GM23248 (cell line): ENCODE measurements around the gene DOK5. TPM values are rescaled to one million over a fixed set of nuclear protein-coding genes. Genes with fewer than 3 reads are reported as not detected.

Source experiments
- DNase-seq: peaks from one replicate; pipeline ENCODE4 v3.0.0-alpha.2; 2015
- H2AFZ ChIP-seq: fragments of 200-600 bp; sonication (generic); 2 replicates; pipeline ENCODE4 v1.6.1; 2016; ENCODE audit warnings: antibody characterized with exemption
- H3F3A ChIP-seq: fragments of 200-600 bp; sonication (generic); 2 replicates; pipeline ENCODE4 v1.6.1; 2016; ENCODE audit warnings: mild to moderate bottlenecking, antibody characterized with exemption, mixed run types; ENCODE audit not compliant: insufficient read depth
- H3K27ac ChIP-seq: fragments of 200-600 bp; sonication (generic); 2 replicates; pipeline ENCODE4 v1.5.1; 2016; ENCODE audit warnings: mild to moderate bottlenecking
- H3K27me3 ChIP-seq: fragments of 200-600 bp; sonication (generic); replicated peaks from 2 replicates; pipeline ENCODE4 v1.6.1; 2016; ENCODE audit warnings: mild to moderate bottlenecking; ENCODE audit not compliant: insufficient read depth
- H3K36me3 ChIP-seq: fragments of 200-600 bp; sonication (generic); 2 replicates; pipeline ENCODE4 v1.6.1; 2016; ENCODE audit warnings: low read depth, mild to moderate bottlenecking
- H3K4me1 ChIP-seq: fragments of 200-600 bp; sonication (generic); 2 replicates; pipeline ENCODE4 v1.6.1; 2016; ENCODE audit warnings: mild to moderate bottlenecking; ENCODE audit not compliant: insufficient read depth
- H3K4me2 ChIP-seq: fragments of 200-600 bp; sonication (generic); one replicate; pipeline ENCODE4 v1.6.1; 2016; ENCODE audit warnings: mild to moderate bottlenecking; ENCODE audit not compliant: unreplicated experiment
- H3K4me3 ChIP-seq: fragments of 200-600 bp; sonication (generic); 2 replicates; pipeline ENCODE4 v1.5.1; 2016; ENCODE audit warnings: mild to moderate bottlenecking
- H3K79me2 ChIP-seq: fragments of 200-600 bp; sonication (generic); 2 replicates; pipeline ENCODE4 v1.6.1; 2016; ENCODE audit warnings: mild to moderate bottlenecking; ENCODE audit not compliant: insufficient read depth
- H3K9ac ChIP-seq: fragments of 200-600 bp; sonication (generic); 2 replicates; pipeline ENCODE4 v1.6.1; 2016; ENCODE audit warnings: mild to moderate bottlenecking
- H3K9me2 ChIP-seq: fragments of 200-600 bp; sonication (generic); 2 replicates; pipeline ENCODE4 v1.6.1; 2016; ENCODE audit warnings: mixed run types, mild to moderate bottlenecking, moderate library complexity; ENCODE audit not compliant: insufficient read depth
- H3K9me3 ChIP-seq: fragments of 200-600 bp; sonication (generic); one replicate; pipeline ENCODE4 v1.6.1; 2017; ENCODE audit warnings: low read depth
- H4K20me1 ChIP-seq: fragments of 200-600 bp; sonication (generic); 2 replicates; pipeline ENCODE4 v1.6.0; 2016; ENCODE audit not compliant: insufficient read depth
- EZH2 ChIP-seq: fragments of 200-600 bp; sonication (generic); IDR thresholded peaks from 2 replicates; pipeline ENCODE4 v1.6.1; 2018; ENCODE audit warnings: antibody characterized with exemption, mild to moderate bottlenecking; ENCODE audit not compliant: insufficient read depth, poor library complexity, severe bottlenecking
- EZH2phosphoT487 ChIP-seq: fragments of 200-600 bp; sonication (generic); IDR thresholded peaks from 2 replicates; pipeline ENCODE4 v1.6.1; 2018; ENCODE audit warnings: antibody characterized with exemption, moderate library complexity, mild to moderate bottlenecking, low read depth; ENCODE audit not compliant: insufficient read depth
- WGBS, 2 experiments: methylation state at CpG; one replicate each; pipeline ENCODE4 v1.1.6; 2015 to 2017; ENCODE audit warnings: low lambda C conversion rate in 2 of 2, low coverage in 1 of 2; ENCODE audit errors: missing lambda C conversion rate in 2 of 2; 5-methylcytosine and 5-hydroxymethylcytosine counted together
- in situ Hi-C: fragments of 300-500 bp; cut with MboI; formaldehyde crosslinking; loops from 2 replicates; pipeline ENCODE4 v1.15.0; 2020
- polyA plus RNA-seq: library from polyadenylated mRNA; unstranded; fragments of >200 nt; fragmentation: Nextera tagmentation; extraction: Ambion mirVana; gene quantifications from 2 replicates; pipeline ENCODE4 v1.2.1, GENCODE V29; 2016
- total RNA-seq: library from RNA; depleted of rRNA; stranded (reverse); fragments of >200 nt; shearing (Covaris generic); gene quantifications from 2 replicates; pipeline ENCODE4 v1.2.3, GENCODE V29; 2014

Gene DOK5
- total and polyA plus RNA-seq, 2 experiments from 2014 or later: 10.8 to 16.1 TPM

GRCh38 chr20:54611708-54612412 lies 136.5 kb downstream of the DOK5 start:
- Histone ChIP-seq H4K20me1 (no peaks in the 10 kb centered on the region), H3F3A (no peaks in the 10 kb centered on the region), H3K4me1 (no peaks in the 10 kb centered on the region), H3K4me2 (no peak overlapping the region), H3K4me3 (no peak overlapping the region), H3K9me3 (no peaks in the 10 kb centered on the region), H2AFZ (no peak overlapping the region), H3K27me3 (no peaks in the 10 kb centered on the region), H3K36me3 (no peaks in the 10 kb centered on the region), H3K9ac (no peak overlapping the region), H3K27ac (no peak overlapping the region), H3K9me2 (no peaks in the 10 kb centered on the region), H3K79me2 (no peaks in the 10 kb centered on the region)
- in situ Hi-C loops: no loop called here
- DNase-seq: no peak
- TF ChIP-seq EZH2 (no peak), EZH2phosphoT487 (no peak)
- WGBS, 2 experiments: 75 to 80% methylated on average over 10 of the region's 10 CpGs

- H3K9me2 ChIP-seq: no peaks in the 10 kb centered on the region
- no peaks in the 10 kb centered on the region for H3K27me3 ChIP-seq
- TF ChIP-seq EZH2phosphoT487 (no peak), EZH2 (no peak)
- no peaks in the 10 kb centered on the region for H3K9me3 ChIP-seq
- no peak overlapping the region for H3K4me2 ChIP-seq
- H3K9ac ChIP-seq: no peak overlapping the region
- H3K4me1 ChIP-seq: peaks cover 8% of the 10 kb centered on the region
- DNase-seq: no peak
- H3K27ac ChIP-seq: no peak overlapping the region
- WGBS, 2 experiments: 90 to 95% methylated on average over 6 of the region's 6 CpGs
- H3K79me2 ChIP-seq: no peaks in the 10 kb centered on the region
- no peaks in the 10 kb centered on the region for H3K36me3 ChIP-seq
- H3K4me3 ChIP-seq: no peak overlapping the region
- H2AFZ ChIP-seq: no peak overlapping the region
- in situ Hi-C loops: no loop called here
- H3F3A ChIP-seq: no peaks in the 10 kb centered on the region
- no peaks in the 10 kb centered on the region for H4K20me1 ChIP-seq
Measured at GRCh38 chr20:54618412-54618811, 143.0 kb downstream of the DOK5 start.

GRCh38 chr20:54619181-54619580 lies 143.8 kb downstream of the DOK5 start:
- Histone ChIP-seq H3K27me3 (no peaks in the 10 kb centered on the region), H3K27ac (no peak overlapping the region), H3F3A (no peaks in the 10 kb centered on the region), H3K36me3 (no peaks in the 10 kb centered on the region), H4K20me1 (no peaks in the 10 kb centered on the region), H3K9ac (no peak overlapping the region), H2AFZ (no peak overlapping the region), H3K79me2 (no peaks in the 10 kb centered on the region), H3K9me2 (no peaks in the 10 kb centered on the region), H3K9me3 (no peaks in the 10 kb centered on the region), H3K4me1 (peaks cover 8% of the 10 kb centered on the region), H3K4me2 (no peak overlapping the region), H3K4me3 (no peak overlapping the region)
- in situ Hi-C loops: no loop called here
- WGBS, 2 experiments: 77 to 81% methylated on average over 7 of the region's 7 CpGs
- no peak for TF ChIP-seq EZH2
- no peak for TF ChIP-seq EZH2phosphoT487
- no peak for DNase-seq

DNA sequence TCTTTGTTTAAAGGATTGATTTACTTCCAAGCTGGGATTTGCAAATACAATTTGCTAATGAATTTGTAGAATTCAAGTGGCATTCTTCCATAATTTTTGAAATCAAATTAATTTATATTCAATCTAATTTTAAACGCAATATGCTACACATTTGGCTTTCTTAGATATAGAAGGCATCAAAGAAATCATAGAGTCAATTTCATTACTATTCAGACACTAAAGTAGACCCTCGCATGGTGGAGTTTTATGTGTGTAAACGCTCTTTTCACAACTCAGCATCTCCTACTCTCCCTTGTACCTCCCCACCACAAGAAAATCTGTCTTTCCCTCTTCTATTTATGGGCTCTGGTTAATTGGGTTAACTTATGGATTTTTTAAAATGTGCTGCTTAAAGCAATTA lies 144.3 kb downstream of the DOK5 start:
- no peak for DNase-seq
- no peak overlapping the region for H3K9ac ChIP-seq
- peaks cover 8% of the 10 kb centered on the region for H3K4me1 ChIP-seq
- H3F3A ChIP-seq: no peaks in the 10 kb centered on the region
- no peaks in the 10 kb centered on the region for H3K79me2 ChIP-seq
- no peak overlapping the region for H2AFZ ChIP-seq
- no peak overlapping the region for H3K4me2 ChIP-seq
- in situ Hi-C loops: no loop called here
- no peak overlapping the region for H3K27ac ChIP-seq
- TF ChIP-seq EZH2 (no peak), EZH2phosphoT487 (no peak)
- H3K4me3 ChIP-seq: no peak overlapping the region
- 97 to 100% methylated on average over 3 of the region's 3 CpGs for WGBS, 2 experiments
- H3K36me3 ChIP-seq: no peaks in the 10 kb centered on the region
- H3K9me3 ChIP-seq: no peaks in the 10 kb centered on the region
- H4K20me1 ChIP-seq: no peaks in the 10 kb centered on the region
- H3K9me2 ChIP-seq: no peaks in the 10 kb centered on the region
- H3K27me3 ChIP-seq: no peaks in the 10 kb centered on the region
